ENCODE results near the gene OR4F29. TPM values are rescaled to one million over a fixed set of nuclear protein-coding genes. Genes with fewer than 3 reads are reported as not detected.
"Not testable (repeated sequence)": the region's sequence is repeated elsewhere in the genome, so short reads cannot be mapped to it uniquely, and the experiment has no call there.

The OR4F29 gene, protein sequence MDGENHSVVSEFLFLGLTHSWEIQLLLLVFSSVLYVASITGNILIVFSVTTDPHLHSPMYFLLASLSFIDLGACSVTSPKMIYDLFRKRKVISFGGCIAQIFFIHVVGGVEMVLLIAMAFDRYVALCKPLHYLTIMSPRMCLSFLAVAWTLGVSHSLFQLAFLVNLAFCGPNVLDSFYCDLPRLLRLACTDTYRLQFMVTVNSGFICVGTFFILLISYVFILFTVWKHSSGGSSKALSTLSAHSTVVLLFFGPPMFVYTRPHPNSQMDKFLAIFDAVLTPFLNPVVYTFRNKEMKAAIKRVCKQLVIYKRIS
- not detected in 2 replicates for total RNA-seq
- long read RNA-seq, result 0 reads

- H3K9me3 Mint-ChIP-seq; H3K27me3 Mint-ChIP-seq (ENCODE audit: low read depth); H3K4me1 Mint-ChIP-seq; H3K27ac Mint-ChIP-seq (ENCODE audit: unreplicated experiment); H3K36me3 Mint-ChIP-seq (ENCODE audit: low read depth); H3K4me3 Mint-ChIP-seq; DNase-seq (ENCODE audit: low read depth, low spot score): not testable (repeated sequence)
Measured at GRCh38 chr1:451578-451977, at the start of gene OR4F29. TSS of gene OR4F29 (minus strand) at chr1:451678. CDS start at chr1:451678, 0 bp downstream.

Other genes starting within 250 kb of the OR4F29 start
- gene OR4F16, start 235.0 kb upstream of the OR4F29 start, total RNA-seq, result not detected in 2 replicates